Body of pancreas (tissue), 4 donors: ENCODE results near the gene HOXD8.

ENCODE experiments used
- CTCF ChIP-seq, 7 experiments: fragments of 450-650 bp in 4 of 7; fragments of 200-600 bp in 3 of 7; sonication (generic) in 3 of 7; IDR thresholded peaks; one replicate each; pipeline ENCODE4 v1.5.1; 2016 to 2019; ENCODE audit warnings: antibody characterized with exemption in 7 of 7
- POLR2A ChIP-seq, 3 donors: fragments of 450-650 bp; IDR thresholded peaks; one replicate each; pipeline ENCODE4 v1.6.1; 2016; ENCODE audit warnings: antibody characterized with exemption in 3 of 3, mild to moderate bottlenecking in 2 of 3

GRCh38 chr2:176163672-176164056 is 34.2 kb downstream of the HOXD8 start:
- TF ChIP-seq POLR2A (IDR thresholded peaks at IDR 0.05) (no peak), CTCF (IDR thresholded peaks at IDR 0.05) (no peak)
